ENCODE results near the gene TOMM20.

The TOMM20 gene

GRCh38 chr1:235147269-235147668 is 18.6 kb upstream of the TOMM20 start:
- no peak overlapping the region for H4K5ac ChIP-seq (ENCODE audit: low read length)
- H3K18ac ChIP-seq (ENCODE audit: low read length) = no peak overlapping the region
- no peak overlapping the region for H3K27ac ChIP-seq (ENCODE audit: low read depth, low read length)
- H2BK5ac ChIP-seq (ENCODE audit: low read length) = no peak overlapping the region
- no peak overlapping the region for H3K23ac ChIP-seq (ENCODE audit: low read length)
- no peak overlapping the region for H3K4ac ChIP-seq (ENCODE audit: low read depth, low read length)
- WGBS (ENCODE audit: extremely low coverage, insufficient coverage, low lambda C conversion rate) = no CpG with 5 or more reads among the region's 4 CpGs
- H2AK5ac ChIP-seq (ENCODE audit: low read length) = no peak overlapping the region
- no peak overlapping the region for H4K8ac ChIP-seq (ENCODE audit: low read depth, low read length)
- no peak overlapping the region for H3K9ac ChIP-seq (ENCODE audit: low read length)
- no peak overlapping the region for H3K4me3 ChIP-seq (ENCODE audit: low read length)
- H3K4me2 ChIP-seq (ENCODE audit: low read length) = no peak overlapping the region
- H2BK15ac ChIP-seq (replicated peaks; ENCODE audit: low read depth) = no peak overlapping the region
- H2BK120ac ChIP-seq (ENCODE audit: low read depth, low read length) = no peak overlapping the region
- H3K56ac ChIP-seq (ENCODE audit: low read length) = no peak overlapping the region
- no peaks in the 10 kb centered on the region for H3K79me2 ChIP-seq (ENCODE audit: control insufficient read depth, insufficient read depth, low read length)
- DNase-seq = no peak
- no peaks in the 10 kb centered on the region for H3K79me1 ChIP-seq (ENCODE audit: low read length)
- no peaks in the 10 kb centered on the region for H3K4me1 ChIP-seq (ENCODE audit: control insufficient read depth, low read depth, low read length)
- no peaks in the 10 kb centered on the region for H3K27me3 ChIP-seq (ENCODE audit: insufficient read depth, low read length, poor library complexity)
- peaks cover 4% of the 10 kb centered on the region for H3K36me3 ChIP-seq (ENCODE audit: control insufficient read depth, insufficient read depth, low read length)

GRCh38 chr1:235145639-235146038 is 17.0 kb upstream of the TOMM20 start:
- DNase-seq = no peak
- H3K79me1 ChIP-seq (ENCODE audit: low read length) = no peaks in the 10 kb centered on the region
- H3K9ac ChIP-seq (ENCODE audit: low read length) = no peak overlapping the region
- H3K27ac ChIP-seq (ENCODE audit: low read depth, low read length) = no peak overlapping the region
- no peak overlapping the region for H3K23ac ChIP-seq (ENCODE audit: low read length)
- peaks cover 5% of the 10 kb centered on the region for H3K36me3 ChIP-seq (ENCODE audit: control insufficient read depth, insufficient read depth, low read length)
- no peak overlapping the region for H4K8ac ChIP-seq (ENCODE audit: low read depth, low read length)
- no peak overlapping the region for H3K18ac ChIP-seq (ENCODE audit: low read length)
- no peaks in the 10 kb centered on the region for H3K27me3 ChIP-seq (ENCODE audit: insufficient read depth, low read length, poor library complexity)
- no peaks in the 10 kb centered on the region for H3K4me1 ChIP-seq (ENCODE audit: control insufficient read depth, low read depth, low read length)
- H3K4ac ChIP-seq (ENCODE audit: low read depth, low read length) = no peak overlapping the region
- H2BK120ac ChIP-seq (ENCODE audit: low read depth, low read length) = no peak overlapping the region
- no peak overlapping the region for H3K4me3 ChIP-seq (ENCODE audit: low read length)
- H3K79me2 ChIP-seq (ENCODE audit: control insufficient read depth, insufficient read depth, low read length) = no peaks in the 10 kb centered on the region
- no peak overlapping the region for H2AK5ac ChIP-seq (ENCODE audit: low read length)
- H4K5ac ChIP-seq (ENCODE audit: low read length) = no peak overlapping the region
- no peak overlapping the region for H3K4me2 ChIP-seq (ENCODE audit: low read length)
- no CpG with 5 or more reads among the region's 6 CpGs for WGBS (ENCODE audit: extremely low coverage, insufficient coverage, low lambda C conversion rate)
- H2BK15ac ChIP-seq (replicated peaks; ENCODE audit: low read depth) = no peak overlapping the region
- H3K56ac ChIP-seq (ENCODE audit: low read length) = no peak overlapping the region
- H2BK5ac ChIP-seq (ENCODE audit: low read length) = no peak overlapping the region

- Histone ChIP-seq H2AK5ac (ENCODE audit: low read length) (no peak overlapping the region), H2BK120ac (ENCODE audit: low read depth, low read length) (no peak overlapping the region), H3K79me1 (ENCODE audit: low read length) (peaks cover 6% of the 10 kb centered on the region), H2BK15ac (replicated peaks; ENCODE audit: low read depth) (no peak overlapping the region), H3K18ac (ENCODE audit: low read length) (no peak overlapping the region), H3K4me1 (ENCODE audit: control insufficient read depth, low read depth, low read length) (no peaks in the 10 kb centered on the region), H2BK5ac (ENCODE audit: low read length) (no peak overlapping the region), H3K4ac (ENCODE audit: low read depth, low read length) (no peak overlapping the region), H3K4me3 (ENCODE audit: low read length) (no peak overlapping the region), H3K56ac (ENCODE audit: low read length) (no peak overlapping the region), H3K27me3 (ENCODE audit: insufficient read depth, low read length, poor library complexity) (no peaks in the 10 kb centered on the region), H4K5ac (ENCODE audit: low read length) (no peak overlapping the region), H3K36me3 (ENCODE audit: control insufficient read depth, insufficient read depth, low read length) (peaks cover 7% of the 10 kb centered on the region), H4K8ac (ENCODE audit: low read depth, low read length) (no peak overlapping the region), H3K23ac (ENCODE audit: low read length) (no peak overlapping the region), H3K9ac (ENCODE audit: low read length) (no peak overlapping the region), H3K4me2 (ENCODE audit: low read length) (no peak overlapping the region), H3K79me2 (ENCODE audit: control insufficient read depth, insufficient read depth, low read length) (no peaks in the 10 kb centered on the region), H3K27ac (ENCODE audit: low read depth, low read length) (no peak overlapping the region)
- DNase-seq = no peak
- WGBS (ENCODE audit: extremely low coverage, insufficient coverage, low lambda C conversion rate) = no CpG with 5 or more reads among the region's 4 CpGs
Observed at GRCh38 chr1:235142991-235143390, 14.4 kb upstream of the TOMM20 start.

- H3K27me3 ChIP-seq (ENCODE audit: insufficient read depth, low read length, poor library complexity) = no peaks in the 10 kb centered on the region
- WGBS (ENCODE audit: extremely low coverage, insufficient coverage, low lambda C conversion rate) = no CpG with 5 or more reads among the region's 5 CpGs
- peaks cover 11% of the 10 kb centered on the region for H3K36me3 ChIP-seq (ENCODE audit: control insufficient read depth, insufficient read depth, low read length)
- no peak for DNase-seq
- H3K18ac ChIP-seq (ENCODE audit: low read length) = no peak overlapping the region
- H3K4ac ChIP-seq (ENCODE audit: low read depth, low read length) = no peak overlapping the region
- H2BK120ac ChIP-seq (ENCODE audit: low read depth, low read length) = no peak overlapping the region
- H4K8ac ChIP-seq (ENCODE audit: low read depth, low read length) = no peak overlapping the region
- H3K56ac ChIP-seq (ENCODE audit: low read length) = no peak overlapping the region
- no peak overlapping the region for H3K9ac ChIP-seq (ENCODE audit: low read length)
- no peak overlapping the region for H3K4me3 ChIP-seq (ENCODE audit: low read length)
- no peak overlapping the region for H2BK5ac ChIP-seq (ENCODE audit: low read length)
- H3K4me2 ChIP-seq (ENCODE audit: low read length) = no peak overlapping the region
- H3K23ac ChIP-seq (ENCODE audit: low read length) = no peak overlapping the region
- no peaks in the 10 kb centered on the region for H3K79me2 ChIP-seq (ENCODE audit: control insufficient read depth, insufficient read depth, low read length)
- peaks cover 6% of the 10 kb centered on the region for H3K79me1 ChIP-seq (ENCODE audit: low read length)
- no peak overlapping the region for H4K5ac ChIP-seq (ENCODE audit: low read length)
- no peak overlapping the region for H2BK15ac ChIP-seq (replicated peaks; ENCODE audit: low read depth)
- H2AK5ac ChIP-seq (ENCODE audit: low read length) = no peak overlapping the region
- H3K27ac ChIP-seq (ENCODE audit: low read depth, low read length) = no peak overlapping the region
- H3K4me1 ChIP-seq (ENCODE audit: control insufficient read depth, low read depth, low read length) = no peaks in the 10 kb centered on the region
Observed at GRCh38 chr1:235139315-235139714, 10.7 kb upstream of the TOMM20 start.

- WGBS (ENCODE audit: extremely low coverage, insufficient coverage, low lambda C conversion rate) = no CpG with 5 or more reads among the region's 2 CpGs
Observed at GRCh38 chr1:235138821-235139220, 10.2 kb upstream of the TOMM20 start.

GRCh38 chr1:235136111-235136510 is 7.5 kb upstream of the TOMM20 start:
- Histone ChIP-seq H3K79me2 (ENCODE audit: control insufficient read depth, insufficient read depth, low read length) (no peaks in the 10 kb centered on the region), H3K36me3 (ENCODE audit: control insufficient read depth, insufficient read depth, low read length) (peaks cover 9% of the 10 kb centered on the region), H3K79me1 (ENCODE audit: low read length) (peaks cover 6% of the 10 kb centered on the region), H4K8ac (ENCODE audit: low read depth, low read length) (no peak overlapping the region), H3K18ac (ENCODE audit: low read length) (no peak overlapping the region), H2BK15ac (replicated peaks; ENCODE audit: low read depth) (no peak overlapping the region), H3K27ac (ENCODE audit: low read depth, low read length) (no peak overlapping the region), H2BK5ac (ENCODE audit: low read length) (no peak overlapping the region), H3K4me3 (ENCODE audit: low read length) (no peak overlapping the region), H2AK5ac (ENCODE audit: low read length) (no peak overlapping the region), H3K4me1 (ENCODE audit: control insufficient read depth, low read depth, low read length) (no peaks in the 10 kb centered on the region), H3K27me3 (ENCODE audit: insufficient read depth, low read length, poor library complexity) (no peaks in the 10 kb centered on the region), H4K5ac (ENCODE audit: low read length) (no peak overlapping the region), H3K4ac (ENCODE audit: low read depth, low read length) (no peak overlapping the region), H3K23ac (ENCODE audit: low read length) (no peak overlapping the region), H3K4me2 (ENCODE audit: low read length) (no peak overlapping the region), H2BK120ac (ENCODE audit: low read depth, low read length) (no peak overlapping the region), H3K9ac (ENCODE audit: low read length) (no peak overlapping the region), H3K56ac (ENCODE audit: low read length) (no peak overlapping the region)
- DNase-seq = no peak
- WGBS (ENCODE audit: extremely low coverage, insufficient coverage, low lambda C conversion rate) = no CpG with 5 or more reads among the region's 4 CpGs

More at GRCh38 chr1:235138821-235139220, 10.2 kb upstream of the TOMM20 start:
- DNase-seq = no peak
- Histone ChIP-seq H3K79me1 (ENCODE audit: low read length) (peaks cover 6% of the 10 kb centered on the region), H3K4ac (ENCODE audit: low read depth, low read length) (no peak overlapping the region), H2BK120ac (ENCODE audit: low read depth, low read length) (no peak overlapping the region), H3K9ac (ENCODE audit: low read length) (no peak overlapping the region), H3K4me3 (ENCODE audit: low read length) (no peak overlapping the region), H4K5ac (ENCODE audit: low read length) (no peak overlapping the region), H3K27me3 (ENCODE audit: insufficient read depth, low read length, poor library complexity) (no peaks in the 10 kb centered on the region), H3K4me2 (ENCODE audit: low read length) (no peak overlapping the region), H3K56ac (ENCODE audit: low read length) (no peak overlapping the region), H4K8ac (ENCODE audit: low read depth, low read length) (no peak overlapping the region), H3K23ac (ENCODE audit: low read length) (no peak overlapping the region), H3K27ac (ENCODE audit: low read depth, low read length) (no peak overlapping the region), H2BK15ac (replicated peaks; ENCODE audit: low read depth) (no peak overlapping the region), H3K4me1 (ENCODE audit: control insufficient read depth, low read depth, low read length) (no peaks in the 10 kb centered on the region), H3K36me3 (ENCODE audit: control insufficient read depth, insufficient read depth, low read length) (peaks cover 11% of the 10 kb centered on the region), H3K18ac (ENCODE audit: low read length) (no peak overlapping the region), H3K79me2 (ENCODE audit: control insufficient read depth, insufficient read depth, low read length) (no peaks in the 10 kb centered on the region), H2AK5ac (ENCODE audit: low read length) (no peak overlapping the region), H2BK5ac (ENCODE audit: low read length) (no peak overlapping the region)

Measured in mesendoderm (in vitro differentiated cells).